Kasumi-1 (cell line): Measurements from ENCODE around the gene OTOG.

ENCODE experiments used
- DNase-seq, 2 experiments: peaks; one replicate each; lab custom pipeline; 2025; lab: John Stamatoyannopoulos, UW

The OTOG gene

DNA sequence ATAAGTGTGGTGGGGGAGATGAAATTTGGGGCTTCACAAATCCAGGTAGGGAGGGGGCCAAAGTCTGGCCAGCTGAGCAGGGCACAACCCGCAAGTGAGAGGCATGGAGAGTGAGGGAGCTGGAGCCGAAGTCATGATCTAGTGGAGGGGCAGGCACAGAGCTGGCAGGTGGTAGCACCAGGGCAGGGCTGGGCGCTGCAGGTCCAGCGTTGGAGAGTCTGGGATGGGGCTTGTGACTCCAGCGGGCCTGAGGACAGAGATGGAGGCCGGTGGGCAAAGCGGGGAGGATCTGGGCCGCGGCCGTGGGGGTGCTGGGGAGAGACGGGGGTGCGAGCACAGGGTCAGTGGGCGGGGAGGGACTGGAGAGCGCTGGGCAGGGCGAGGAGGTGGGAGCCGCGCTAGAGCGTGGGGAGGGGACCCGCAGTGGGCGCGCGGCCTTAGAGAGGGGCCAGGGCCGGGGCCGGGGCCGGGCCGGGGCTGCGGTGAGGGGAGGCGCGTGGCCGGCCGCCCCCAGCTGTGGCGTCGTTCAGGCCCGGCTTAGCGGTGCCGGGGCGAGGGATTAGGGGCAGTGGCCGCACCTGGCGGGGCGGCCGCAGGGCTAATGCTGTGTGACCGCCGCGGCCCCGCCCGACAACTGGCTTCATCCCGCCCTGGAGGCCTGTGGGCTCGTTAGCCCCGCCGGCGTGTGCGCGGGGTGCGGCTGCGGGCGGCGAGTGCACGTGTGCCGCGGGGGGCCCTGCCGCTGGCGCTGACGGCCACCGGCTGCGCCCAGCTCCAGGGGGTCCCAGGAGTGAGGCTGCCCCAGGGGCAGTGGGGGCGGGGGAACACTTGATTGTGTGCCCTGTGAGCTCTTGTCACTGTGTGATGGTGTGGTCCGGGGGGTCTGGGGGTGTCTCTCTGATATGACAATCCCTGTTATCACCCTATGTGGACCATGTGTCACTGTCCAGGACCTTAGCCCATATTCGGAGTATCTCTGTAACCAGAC, 148.7 kb downstream of the OTOG start:
- no peak for DNase-seq

DNA sequence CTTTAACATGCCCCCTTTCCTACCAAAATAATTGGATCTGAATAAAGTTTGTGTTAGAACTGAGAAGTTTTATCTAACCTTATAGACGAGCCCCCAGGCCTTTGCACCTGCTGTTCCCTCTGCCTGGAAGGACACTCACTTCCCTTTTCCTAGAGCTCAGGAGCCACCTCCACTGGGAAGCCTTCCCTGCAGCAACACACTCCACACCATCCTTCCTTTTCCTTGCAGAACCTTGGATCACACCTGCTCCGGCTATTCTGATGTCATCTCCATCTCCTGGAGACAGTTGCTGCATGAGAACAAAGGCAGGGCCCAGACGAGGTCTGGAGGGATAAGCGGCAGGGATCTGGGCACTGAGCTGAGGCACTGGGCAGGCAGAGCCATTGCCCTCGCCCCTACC, 149.7 kb downstream of the OTOG start:
- DNase-seq: no peak
